Activated naive CD8-positive, alpha-beta T cell treated with anti-CD3 and anti-CD28 coated beads for 36 hours (primary cell): ENCODE data around the gene PRDM7. TPM values are rescaled to one million over a fixed set of nuclear protein-coding genes. Genes with fewer than 3 reads are reported as not detected.
"Not testable (repeated sequence)": the region's sequence is repeated elsewhere in the genome, so short reads cannot be mapped to it uniquely, and the experiment has no call there.

Experiments
- DNase-seq: peaks from one replicate; pipeline ENCODE4 v3.0.0; 2021
- H3K27ac Mint-ChIP-seq: one replicate; pipeline ENCODE4 v1.8.0; 2022; ENCODE audit warnings: mild to moderate bottlenecking, moderate library complexity, mixed read lengths
- H3K27me3 Mint-ChIP-seq: one replicate; pipeline ENCODE4 v1.8.0; 2022; ENCODE audit warnings: mild to moderate bottlenecking, mixed read lengths
- H3K36me3 Mint-ChIP-seq: one replicate; pipeline ENCODE4 v1.8.0; 2021; ENCODE audit warnings: mild to moderate bottlenecking, mixed read lengths
- H3K4me1 Mint-ChIP-seq: one replicate; pipeline ENCODE4 v1.8.0; 2021; ENCODE audit warnings: mixed read lengths
- H3K4me3 Mint-ChIP-seq: one replicate; pipeline ENCODE4 v1.8.0; 2022; ENCODE audit warnings: mild to moderate bottlenecking, moderate library complexity, mixed read lengths
- H3K9me3 Mint-ChIP-seq: one replicate; pipeline ENCODE4 v1.8.0; 2022; ENCODE audit warnings: mixed read lengths
- total RNA-seq, 2 experiments: library from RNA; stranded (reverse); gene quantifications; one replicate each; pipeline ENCODE4 v1.2.3, GENCODE V29; 2021

Gene PRDM7
- total RNA-seq, 2 experiments from 2014 or later = not detected

- no peak for DNase-seq
- Mint-ChIP-seq H3K27me3 (peaks cover 22% of the 10 kb centered on the region), H3K4me1 (peaks cover 9% of the 10 kb centered on the region), H3K27ac (no peak overlapping the region), H3K9me3 (no peaks in the 10 kb centered on the region), H3K36me3 (no peaks in the 10 kb centered on the region), H3K4me3 (no peak overlapping the region)
Measured at GRCh38 chr16:90084215-90084950, 7.3 kb upstream of the PRDM7 start.

- DNase-seq = no peak
- peak overlapping the region; percentile 23 for H3K4me3 Mint-ChIP-seq
Measured at GRCh38 chr16:90083139-90083538, 6.0 kb upstream of the PRDM7 start.

GRCh38 chr16:90081606-90081970, 4.5 kb upstream of the PRDM7 start:
- Mint-ChIP-seq H3K4me1 (peaks cover 27% of the 10 kb centered on the region), H3K27me3 (peaks cover 28% of the 10 kb centered on the region), H3K9me3 (no peaks in the 10 kb centered on the region), H3K36me3 (no peaks in the 10 kb centered on the region), H3K27ac (no peak overlapping the region), H3K4me3 (peak overlapping the region; percentile 86)
- DNase-seq = no peak

More at GRCh38 chr16:90083139-90083538, 6.0 kb upstream of the PRDM7 start:
- Mint-ChIP-seq H3K36me3 (no peaks in the 10 kb centered on the region), H3K4me1 (peaks cover 13% of the 10 kb centered on the region), H3K27ac (no peak overlapping the region), H3K27me3 (peaks cover 22% of the 10 kb centered on the region), H3K9me3 (no peaks in the 10 kb centered on the region)

GRCh38 chr16:90078579-90078895, 1.4 kb upstream of the PRDM7 start:
- Mint-ChIP-seq H3K9me3 (no peaks in the 10 kb centered on the region), H3K4me1 (peaks cover 31% of the 10 kb centered on the region), H3K36me3 (no peaks in the 10 kb centered on the region), H3K4me3 (no peak overlapping the region), H3K27ac (no peak overlapping the region), H3K27me3 (peaks cover 33% of the 10 kb centered on the region)
- DNase-seq = no peak

GRCh38 chr16:90077757-90078578, 837 bp upstream of the PRDM7 start:
- peak overlapping the region; percentile 79 for H3K4me3 Mint-ChIP-seq
- H3K27ac Mint-ChIP-seq = peak overlapping the region; percentile 74
- no peaks in the 10 kb centered on the region for H3K9me3 Mint-ChIP-seq
- H3K4me1 Mint-ChIP-seq = peaks cover 29% of the 10 kb centered on the region
- DNase-seq = no peak
- no peaks in the 10 kb centered on the region for H3K36me3 Mint-ChIP-seq
- H3K27me3 Mint-ChIP-seq = peaks cover 28% of the 10 kb centered on the region

GRCh38 chr16:90072442-90073105, 4.6 kb downstream of the PRDM7 start:
- H3K27me3 Mint-ChIP-seq = peaks cover 19% of the 10 kb centered on the region
- H3K36me3 Mint-ChIP-seq = no peaks in the 10 kb centered on the region
- no peaks in the 10 kb centered on the region for H3K9me3 Mint-ChIP-seq
- no peak for DNase-seq
- H3K4me3 Mint-ChIP-seq = no peak overlapping the region
- no peak overlapping the region for H3K27ac Mint-ChIP-seq
- peaks cover 12% of the 10 kb centered on the region for H3K4me1 Mint-ChIP-seq

- no peak for DNase-seq
- Mint-ChIP-seq H3K4me1 (no peaks in the 10 kb centered on the region), H3K4me3 (no peak overlapping the region)
Measured at GRCh38 chr16:90070440-90070839, 6.7 kb downstream of the PRDM7 start.

GRCh38 chr16:90061437-90061836, 15.7 kb downstream of the PRDM7 start:
- Mint-ChIP-seq H3K27me3 (peaks cover 12% of the 10 kb centered on the region), H3K9me3 (no peaks in the 10 kb centered on the region), H3K27ac (no peak overlapping the region), H3K4me3 (no peak overlapping the region), H3K4me1 (peaks cover 1% of the 10 kb centered on the region), H3K36me3 (no peaks in the 10 kb centered on the region)
- no peak for DNase-seq

More at GRCh38 chr16:90070440-90070839, 6.7 kb downstream of the PRDM7 start:
- Mint-ChIP-seq H3K9me3 (no peaks in the 10 kb centered on the region), H3K36me3 (no peaks in the 10 kb centered on the region), H3K27me3 (peaks cover 4% of the 10 kb centered on the region), H3K27ac (no peak overlapping the region)

- DNase-seq = no peak
- Mint-ChIP-seq H3K36me3 (no peaks in the 10 kb centered on the region), H3K4me1 (peaks cover 1% of the 10 kb centered on the region), H3K4me3 (no peak overlapping the region), H3K9me3 (peaks cover 20% of the 10 kb centered on the region), H3K27ac (no peak overlapping the region), H3K27me3 (no peaks in the 10 kb centered on the region)
Measured at GRCh38 chr16:90057738-90058173, 19.4 kb downstream of the PRDM7 start.

- not testable (repeated sequence) for H3K27me3 Mint-ChIP-seq, H3K4me3 Mint-ChIP-seq, DNase-seq, H3K36me3 Mint-ChIP-seq, H3K4me1 Mint-ChIP-seq, H3K27ac Mint-ChIP-seq
- H3K9me3 Mint-ChIP-seq = peaks cover 20% of the 10 kb centered on the region
Measured at GRCh38 chr16:90056521-90056920, 20.6 kb downstream of the PRDM7 start.

- Mint-ChIP-seq H3K27ac (no peak overlapping the region), H3K9me3 (peaks cover 20% of the 10 kb centered on the region), H3K36me3 (no peaks in the 10 kb centered on the region), H3K4me1 (peaks cover 1% of the 10 kb centered on the region), H3K27me3 (no peaks in the 10 kb centered on the region), H3K4me3 (no peak overlapping the region)
- no peak for DNase-seq
Measured at GRCh38 chr16:90055371-90055770, 21.8 kb downstream of the PRDM7 start.

- no peak for DNase-seq
- Mint-ChIP-seq H3K4me3 (no peak overlapping the region), H3K4me1 (peaks cover 1% of the 10 kb centered on the region), H3K27me3 (no peaks in the 10 kb centered on the region), H3K9me3 (peaks cover 20% of the 10 kb centered on the region), H3K27ac (no peak overlapping the region), H3K36me3 (no peaks in the 10 kb centered on the region)
Measured at GRCh38 chr16:90054554-90054953, 22.6 kb downstream of the PRDM7 start.

- Mint-ChIP-seq H3K4me3 (no peak overlapping the region), H3K36me3 (no peaks in the 10 kb centered on the region), H3K27me3 (peaks cover 4% of the 10 kb centered on the region), H3K27ac (no peak overlapping the region), H3K9me3 (peaks cover 20% of the 10 kb centered on the region), H3K4me1 (peaks cover 1% of the 10 kb centered on the region)
- no peak for DNase-seq
Measured at GRCh38 chr16:90053902-90054500, 23.1 kb downstream of the PRDM7 start.

- DNase-seq = no peak
- peaks cover 3% of the 10 kb centered on the region for H3K4me1 Mint-ChIP-seq
- peaks cover 20% of the 10 kb centered on the region for H3K9me3 Mint-ChIP-seq
- no peak overlapping the region for H3K27ac Mint-ChIP-seq
- H3K36me3 Mint-ChIP-seq = no peaks in the 10 kb centered on the region
- H3K4me3 Mint-ChIP-seq = no peak overlapping the region
- H3K27me3 Mint-ChIP-seq = peaks cover 19% of the 10 kb centered on the region
Measured at GRCh38 chr16:90050969-90051368, 26.2 kb downstream of the PRDM7 start.

GRCh38 chr16:90048737-90049330, 28.3 kb downstream of the PRDM7 start:
- no peak for DNase-seq
- H3K36me3 Mint-ChIP-seq = no peaks in the 10 kb centered on the region
- peaks cover 7% of the 10 kb centered on the region for H3K9me3 Mint-ChIP-seq
- H3K27ac Mint-ChIP-seq = no peak overlapping the region
- peaks cover 3% of the 10 kb centered on the region for H3K4me1 Mint-ChIP-seq
- H3K4me3 Mint-ChIP-seq = no peak overlapping the region
- H3K27me3 Mint-ChIP-seq = peaks cover 24% of the 10 kb centered on the region
